Endodermal cell (in vitro differentiated cells): ENCODE data around the gene RAI14. TPM values are rescaled to one million over a fixed set of nuclear protein-coding genes. Genes with fewer than 3 reads are reported as not detected.

Source experiments
- DNase-seq: peaks from one replicate; pipeline ENCODE4 v3.0.0-alpha.2; 2017
- H3K27ac ChIP-seq: 2 replicates; pipeline ENCODE4 v1.5.1; 2013; ENCODE audit warnings: mild to moderate bottlenecking, low read depth, low read length, moderate library complexity
- H3K27me3 ChIP-seq: 2 replicates; pipeline ENCODE4 v1.6.1; 2013; ENCODE audit warnings: mild to moderate bottlenecking, low read length, moderate library complexity; ENCODE audit not compliant: insufficient read depth, control insufficient read depth, poor library complexity, severe bottlenecking
- H3K36me3 ChIP-seq: 2 replicates; pipeline ENCODE4 v1.7.0; 2013; ENCODE audit warnings: mild to moderate bottlenecking, low read length, moderate library complexity; ENCODE audit not compliant: control insufficient read depth, insufficient read depth
- H3K4me1 ChIP-seq: one replicate; pipeline ENCODE4 v1.7.0; 2013; ENCODE audit warnings: low read length; ENCODE audit not compliant: control insufficient read depth, insufficient read depth
- H3K4me3 ChIP-seq: 2 replicates; pipeline ENCODE4 v1.5.1; 2013; ENCODE audit warnings: mild to moderate bottlenecking, low read length, moderate library complexity
- H3K9ac ChIP-seq: 2 replicates; pipeline ENCODE4 v1.6.1; 2013; ENCODE audit warnings: mild to moderate bottlenecking, low read length, moderate library complexity; ENCODE audit not compliant: poor library complexity, severe bottlenecking; ENCODE audit errors: extremely low read depth
- H3K9me3 ChIP-seq: 2 replicates; pipeline ENCODE4 v1.6.1; 2013; ENCODE audit warnings: mild to moderate bottlenecking, low read length, moderate library complexity; ENCODE audit not compliant: control insufficient read depth
- H3K27ac Mint-ChIP-seq: 2 replicates; pipeline ENCODE4 v1.8.0; 2020; ENCODE audit warnings: mixed read lengths
- H3K27me3 Mint-ChIP-seq: 2 replicates; pipeline ENCODE4 v1.8.0; 2021; ENCODE audit warnings: mild to moderate bottlenecking, mixed read lengths; ENCODE audit not compliant: insufficient read depth
- H3K36me3 Mint-ChIP-seq: 2 replicates; pipeline ENCODE4 v1.8.0; 2020; ENCODE audit warnings: low read depth, mixed read lengths
- H3K4me1 Mint-ChIP-seq: 2 replicates; pipeline ENCODE4 v1.8.0; 2020; ENCODE audit warnings: mixed read lengths
- H3K4me3 Mint-ChIP-seq: 2 replicates; pipeline ENCODE4 v1.8.0; 2020; ENCODE audit warnings: mild to moderate bottlenecking, moderate library complexity, mixed read lengths
- H3K9me3 Mint-ChIP-seq: 2 replicates; pipeline ENCODE4 v1.8.0; 2020; ENCODE audit warnings: mild to moderate bottlenecking, mixed read lengths
- WGBS, 2 experiments: methylation state at CpG; one replicate each; pipeline versions ENCODE4 v1.1.5 to v1.1.7; 2013; ENCODE audit warnings: missing lambda C conversion rate in 2 of 2, mixed read lengths in 1 of 2; ENCODE audit not compliant: insufficient coverage in 1 of 2, insufficient read length in 1 of 2; 5-methylcytosine and 5-hydroxymethylcytosine counted together
- total RNA-seq, 2 donors: library from RNA; stranded (reverse); fragmentation: NEBNext Ultra II Directional in 1 of 2; extraction: Animal tissue kit (Norgen Biotek cat#: 25700) in 1 of 2; gene quantifications; 2 replicates in 1 of 2; 3 replicates in 1 of 2; pipeline ENCODE4 v1.2.1, GENCODE V29; 2021
- TF ChIP-seq, protein P1 (sequence below): fragments of 200-600 bp; sonication (generic); conservative IDR thresholded peaks from 2 replicates; pipeline ENCODE4 v1.5.0; 2021; ENCODE audit warnings: antibody characterized with exemption, mild to moderate bottlenecking

Gene RAI14
- total RNA-seq, 2 donors from 2014 or later: 66.6 to 87.5 TPM

GRCh38 chr5:34666392-34667080, 10.4 kb downstream of the RAI14 start:
- no peaks in the 10 kb centered on the region for H3K9me3 Mint-ChIP-seq
- WGBS, 2 experiments: 93 to 96% methylated on average over 5 to 8 of the region's 8 CpGs

GRCh38 chr5:34667705-34668104, 11.6 kb downstream of the RAI14 start:
- Mint-ChIP-seq H3K4me1 (peaks cover 33% of the 10 kb centered on the region), H3K4me3 (no peak overlapping the region), H3K27ac (peak overlapping the region; percentile 87), H3K9me3 (no peaks in the 10 kb centered on the region), H3K36me3 (peaks cover 17% of the 10 kb centered on the region), H3K27me3 (no peaks in the 10 kb centered on the region)
- 71 to 88% methylated on average over 5 of the region's 5 CpGs for WGBS, 2 experiments
- H3K9me3 ChIP-seq: no peaks in the 10 kb centered on the region
- H3K4me3 ChIP-seq: no peak overlapping the region
- peaks cover 4% of the 10 kb centered on the region for H3K4me1 ChIP-seq
- H3K27me3 ChIP-seq: no peaks in the 10 kb centered on the region
- peaks cover 5% of the 10 kb centered on the region for H3K36me3 ChIP-seq
- no peak for DNase-seq
- TF ChIP-seq, protein P1, sequence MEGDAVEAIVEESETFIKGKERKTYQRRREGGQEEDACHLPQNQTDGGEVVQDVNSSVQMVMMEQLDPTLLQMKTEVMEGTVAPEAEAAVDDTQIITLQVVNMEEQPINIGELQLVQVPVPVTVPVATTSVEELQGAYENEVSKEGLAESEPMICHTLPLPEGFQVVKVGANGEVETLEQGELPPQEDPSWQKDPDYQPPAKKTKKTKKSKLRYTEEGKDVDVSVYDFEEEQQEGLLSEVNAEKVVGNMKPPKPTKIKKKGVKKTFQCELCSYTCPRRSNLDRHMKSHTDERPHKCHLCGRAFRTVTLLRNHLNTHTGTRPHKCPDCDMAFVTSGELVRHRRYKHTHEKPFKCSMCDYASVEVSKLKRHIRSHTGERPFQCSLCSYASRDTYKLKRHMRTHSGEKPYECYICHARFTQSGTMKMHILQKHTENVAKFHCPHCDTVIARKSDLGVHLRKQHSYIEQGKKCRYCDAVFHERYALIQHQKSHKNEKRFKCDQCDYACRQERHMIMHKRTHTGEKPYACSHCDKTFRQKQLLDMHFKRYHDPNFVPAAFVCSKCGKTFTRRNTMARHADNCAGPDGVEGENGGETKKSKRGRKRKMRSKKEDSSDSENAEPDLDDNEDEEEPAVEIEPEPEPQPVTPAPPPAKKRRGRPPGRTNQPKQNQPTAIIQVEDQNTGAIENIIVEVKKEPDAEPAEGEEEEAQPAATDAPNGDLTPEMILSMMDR: no peak
- H3K9ac ChIP-seq: no peak overlapping the region
- H3K27ac ChIP-seq: peak overlapping the region; percentile 19

More at GRCh38 chr5:34666392-34667080, 10.4 kb downstream of the RAI14 start:
- no peak for DNase-seq
- Histone ChIP-seq H3K9ac (no peak overlapping the region), H3K27me3 (no peaks in the 10 kb centered on the region), H3K9me3 (no peaks in the 10 kb centered on the region), H3K27ac (no peak overlapping the region), H3K36me3 (peaks cover 12% of the 10 kb centered on the region), H3K4me3 (no peak overlapping the region), H3K4me1 (peaks cover 4% of the 10 kb centered on the region)
- no peak overlapping the region for H3K4me3 Mint-ChIP-seq
- peak overlapping the region; percentile 17 for H3K27ac Mint-ChIP-seq
- H3K4me1 Mint-ChIP-seq: peaks cover 31% of the 10 kb centered on the region
- TF ChIP-seq, protein P1: no peak
- peaks cover 26% of the 10 kb centered on the region for H3K36me3 Mint-ChIP-seq
- no peaks in the 10 kb centered on the region for H3K27me3 Mint-ChIP-seq

DNA sequence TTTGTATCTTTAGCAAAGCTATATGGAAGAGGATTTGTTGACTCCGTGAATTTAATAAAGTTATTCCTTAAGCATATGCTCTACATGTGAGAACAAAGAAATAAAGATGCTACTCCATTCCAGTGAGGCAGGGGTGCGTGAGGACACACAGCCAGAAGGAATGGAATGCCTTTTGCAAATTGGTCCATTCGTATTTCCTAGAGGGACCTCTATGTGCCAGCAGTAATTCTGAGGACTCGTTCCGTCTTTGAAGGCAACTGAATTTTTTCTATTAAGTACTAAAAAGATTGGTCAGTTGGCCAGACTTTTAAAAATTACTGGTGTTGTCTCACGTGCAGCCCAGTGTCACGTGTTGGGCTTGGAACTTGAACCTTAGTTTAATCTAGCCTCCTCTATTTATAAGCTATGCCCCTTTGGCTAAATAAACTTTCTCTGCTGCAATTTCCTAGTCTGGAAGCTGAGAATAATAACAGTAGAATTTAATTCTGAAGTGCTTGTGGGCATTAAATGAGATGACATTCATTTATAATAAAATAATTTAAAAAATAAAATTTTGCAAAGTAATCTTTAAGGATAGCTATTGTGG, 13.9 kb downstream of the RAI14 start:
- WGBS, 2 experiments: 91 to 92% methylated on average over 5 to 7 of the region's 7 CpGs
- TF ChIP-seq, protein P1: no peak
- H3K36me3 ChIP-seq: peaks cover 8% of the 10 kb centered on the region
- peaks cover 10% of the 10 kb centered on the region for H3K36me3 Mint-ChIP-seq
- H3K9me3 Mint-ChIP-seq: no peaks in the 10 kb centered on the region
- peaks cover 42% of the 10 kb centered on the region for H3K4me1 Mint-ChIP-seq
- no peak overlapping the region for H3K4me3 ChIP-seq
- no peak overlapping the region for H3K4me3 Mint-ChIP-seq
- no peaks in the 10 kb centered on the region for H3K27me3 ChIP-seq
- no peaks in the 10 kb centered on the region for H3K9me3 ChIP-seq
- no peak overlapping the region for H3K9ac ChIP-seq
- H3K27me3 Mint-ChIP-seq: no peaks in the 10 kb centered on the region
- peaks cover 4% of the 10 kb centered on the region for H3K4me1 ChIP-seq
- no peak overlapping the region for H3K27ac ChIP-seq
- H3K27ac Mint-ChIP-seq: no peak overlapping the region
- peak; percentile 36 for DNase-seq
